ENCODE results near the gene ADAM12. TPM values are rescaled to one million over a fixed set of nuclear protein-coding genes. Genes with fewer than 3 reads are reported as not detected.

Gene ADAM12
- total RNA-seq, 4 donors from 2014 or later = under 0.01 to 60.8 (median 0.64) TPM; not detected in 1

GRCh38 chr10:126090911-126091728 lies 297.2 kb downstream of the ADAM12 start:
- Histone ChIP-seq H3K4me1 (no peaks in the 10 kb centered on the region), H3K36me3 (no peaks in the 10 kb centered on the region), H3K4me3 (no peak overlapping the region), H3K27ac (peak overlapping the region in 1 of 2 donors; percentile 34), H3K9me3 (no peaks in the 10 kb centered on the region), H3K27me3 (no peaks in the 10 kb centered on the region)
- peak; percentile 51 to 62 for DNase-seq
- intact Hi-C loops (cut with DNase I; ENCODE audit: low total_unique reads) = no loop called here
- TF ChIP-seq CTCF (IDR thresholded peaks at IDR 0.05) = no peak

GRCh38 chr10:126090443-126090842 lies 297.8 kb downstream of the ADAM12 start:
- no peaks in the 10 kb centered on the region for H3K36me3 ChIP-seq

GRCh38 chr10:126087796-126088505 lies 300.3 kb downstream of the ADAM12 start:
- H3K27ac ChIP-seq = no peak overlapping the region
- DNase-seq = no peak
- H3K4me3 ChIP-seq = no peak overlapping the region
- H3K9me3 ChIP-seq = no peaks in the 10 kb centered on the region
- TF ChIP-seq CTCF (IDR thresholded peaks at IDR 0.05) (no peak), POLR2A (IDR thresholded peaks at IDR 0.05) (no peak)
- no peaks in the 10 kb centered on the region for H3K36me3 ChIP-seq
- H3K4me1 ChIP-seq = no peaks in the 10 kb centered on the region
- intact Hi-C loops (cut with DNase I; ENCODE audit: low total_unique reads) = no loop called here
- H3K27me3 ChIP-seq = no peaks in the 10 kb centered on the region

More at GRCh38 chr10:126090443-126090842, 297.8 kb downstream of the ADAM12 start:
- H3K27ac ChIP-seq = peak overlapping the region in 1 of 2 donors; percentile 34
- no peaks in the 10 kb centered on the region for H3K4me1 ChIP-seq
- DNase-seq = no peak
- no peak overlapping the region for H3K4me3 ChIP-seq
- no peaks in the 10 kb centered on the region for H3K9me3 ChIP-seq
- intact Hi-C loops (cut with DNase I; ENCODE audit: low total_unique reads) = no loop called here
- no peaks in the 10 kb centered on the region for H3K27me3 ChIP-seq
- TF ChIP-seq POLR2A (IDR thresholded peaks at IDR 0.05) = no peak
- no peak for TF ChIP-seq CTCF (IDR thresholded peaks at IDR 0.05)

- TF ChIP-seq CTCF (IDR thresholded peaks at IDR 0.05) (no peak), POLR2A (IDR thresholded peaks at IDR 0.05) (no peak)
These were observed 301.1 kb downstream of the ADAM12 start for GRCh38 chr10:126087153-126087680.

DNA sequence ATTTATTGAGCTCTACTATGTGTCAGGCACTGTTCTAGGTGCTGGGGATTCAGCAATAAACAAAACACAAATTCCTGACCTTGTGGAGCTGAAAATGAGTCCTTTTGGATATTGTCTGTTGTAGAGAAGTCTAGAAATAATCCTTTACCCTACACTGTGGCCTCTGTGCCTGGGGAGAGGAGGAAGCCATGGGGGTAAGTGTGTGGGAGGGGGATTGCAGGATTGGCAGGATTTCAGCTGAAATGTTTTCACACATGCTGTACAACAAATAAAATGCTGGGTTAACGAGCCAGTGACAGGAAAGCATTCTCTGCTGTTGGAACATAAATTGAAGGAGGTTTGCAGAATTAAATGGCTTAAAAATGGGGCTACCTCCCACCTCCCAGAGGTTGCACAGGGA lies 302.5 kb downstream of the ADAM12 start:
- TF ChIP-seq CTCF (IDR thresholded peaks at IDR 0.05) = no peak
- TF ChIP-seq POLR2A (IDR thresholded peaks at IDR 0.05) = no peak
- Histone ChIP-seq H3K27me3 (no peaks in the 10 kb centered on the region), H3K4me3 (no peak overlapping the region), H3K9me3 (no peaks in the 10 kb centered on the region), H3K27ac (no peak overlapping the region), H3K36me3 (no peaks in the 10 kb centered on the region), H3K4me1 (no peaks in the 10 kb centered on the region)
- intact Hi-C loops (cut with DNase I; ENCODE audit: low total_unique reads) = no loop called here
- no peak for DNase-seq

More at GRCh38 chr10:126087153-126087680, 301.1 kb downstream of the ADAM12 start:
- Histone ChIP-seq H3K27ac (no peak overlapping the region), H3K9me3 (no peaks in the 10 kb centered on the region), H3K36me3 (no peaks in the 10 kb centered on the region), H3K4me3 (no peak overlapping the region), H3K27me3 (no peaks in the 10 kb centered on the region), H3K4me1 (no peaks in the 10 kb centered on the region)
- DNase-seq = no peak
- intact Hi-C loops (cut with DNase I; ENCODE audit: low total_unique reads) = no loop called here

All from uterus (tissue), 4 donors.